WERI-Rb-1 (cell line): ENCODE results near the gene NPFF.
A peak's percentile ranks its signal among the peaks of the same experiment; 100 is the strongest.

ENCODE experiments used
- DNase-seq: peaks from one replicate; pipeline ENCODE4 v3.0.0-alpha.2; 2020
- H3K27ac ChIP-seq: fragments of 250-450 bp; sonication (Bioruptor Pico); 2 replicates; pipeline ENCODE4 v1.5.1; 2020; ENCODE audit warnings: mild to moderate bottlenecking, moderate library complexity
- H3K27me3 ChIP-seq: fragments of 250-450 bp; sonication (Bioruptor Pico); 2 replicates; pipeline ENCODE4 v1.5.1; 2021; ENCODE audit warnings: mild to moderate bottlenecking, low read depth, moderate library complexity; ENCODE audit not compliant: insufficient read depth, severe bottlenecking
- H3K36me3 ChIP-seq: fragments of 250-450 bp; sonication (Bioruptor Pico); 2 replicates; pipeline ENCODE4 v1.5.1; 2020; ENCODE audit warnings: mild to moderate bottlenecking, moderate library complexity
- H3K4me3 ChIP-seq: 2 replicates; pipeline ENCODE4 v1.5.1; 2011; ENCODE audit warnings: low read depth, mild to moderate bottlenecking, control low read depth, low read length
- H3K9me3 ChIP-seq: fragments of 250-450 bp; sonication (Bioruptor Pico); 2 replicates; pipeline ENCODE4 v1.5.1; 2021; ENCODE audit warnings: mild to moderate bottlenecking, moderate library complexity; ENCODE audit not compliant: severe bottlenecking
- TF ChIP-seq, protein P1 (sequence below): IDR thresholded peaks from 2 replicates; pipeline ENCODE4 v1.5.1; 2011; ENCODE audit warnings: low read depth, mild to moderate bottlenecking, control low read depth, inconsistent platforms, low read length

Gene NPFF

GRCh38 chr12:53479331-53479730 lies 28.0 kb downstream of the NPFF start:
- H3K9me3 ChIP-seq = no peaks in the 10 kb centered on the region
- DNase-seq = no peak

GRCh38 chr12:53478865-53479264 lies 28.4 kb downstream of the NPFF start:
- no peaks in the 10 kb centered on the region for H3K9me3 ChIP-seq
- no peak overlapping the region for H3K4me3 ChIP-seq
- peak overlapping the region; percentile 4; the same call in 1 of the 2 replicates for H3K27ac ChIP-seq
- DNase-seq = no peak
- peaks cover 95% of the 10 kb centered on the region for H3K36me3 ChIP-seq
- TF ChIP-seq, protein P1, sequence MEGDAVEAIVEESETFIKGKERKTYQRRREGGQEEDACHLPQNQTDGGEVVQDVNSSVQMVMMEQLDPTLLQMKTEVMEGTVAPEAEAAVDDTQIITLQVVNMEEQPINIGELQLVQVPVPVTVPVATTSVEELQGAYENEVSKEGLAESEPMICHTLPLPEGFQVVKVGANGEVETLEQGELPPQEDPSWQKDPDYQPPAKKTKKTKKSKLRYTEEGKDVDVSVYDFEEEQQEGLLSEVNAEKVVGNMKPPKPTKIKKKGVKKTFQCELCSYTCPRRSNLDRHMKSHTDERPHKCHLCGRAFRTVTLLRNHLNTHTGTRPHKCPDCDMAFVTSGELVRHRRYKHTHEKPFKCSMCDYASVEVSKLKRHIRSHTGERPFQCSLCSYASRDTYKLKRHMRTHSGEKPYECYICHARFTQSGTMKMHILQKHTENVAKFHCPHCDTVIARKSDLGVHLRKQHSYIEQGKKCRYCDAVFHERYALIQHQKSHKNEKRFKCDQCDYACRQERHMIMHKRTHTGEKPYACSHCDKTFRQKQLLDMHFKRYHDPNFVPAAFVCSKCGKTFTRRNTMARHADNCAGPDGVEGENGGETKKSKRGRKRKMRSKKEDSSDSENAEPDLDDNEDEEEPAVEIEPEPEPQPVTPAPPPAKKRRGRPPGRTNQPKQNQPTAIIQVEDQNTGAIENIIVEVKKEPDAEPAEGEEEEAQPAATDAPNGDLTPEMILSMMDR = no peak
- no peaks in the 10 kb centered on the region for H3K27me3 ChIP-seq

More at GRCh38 chr12:53479331-53479730, 28.0 kb downstream of the NPFF start:
- TF ChIP-seq, protein P1 = no peak
- H3K4me3 ChIP-seq = no peak overlapping the region
- H3K27ac ChIP-seq = peak overlapping the region; percentile 4; the same call in 1 of the 2 replicates
- no peaks in the 10 kb centered on the region for H3K27me3 ChIP-seq
- peaks cover 95% of the 10 kb centered on the region for H3K36me3 ChIP-seq

DNA sequence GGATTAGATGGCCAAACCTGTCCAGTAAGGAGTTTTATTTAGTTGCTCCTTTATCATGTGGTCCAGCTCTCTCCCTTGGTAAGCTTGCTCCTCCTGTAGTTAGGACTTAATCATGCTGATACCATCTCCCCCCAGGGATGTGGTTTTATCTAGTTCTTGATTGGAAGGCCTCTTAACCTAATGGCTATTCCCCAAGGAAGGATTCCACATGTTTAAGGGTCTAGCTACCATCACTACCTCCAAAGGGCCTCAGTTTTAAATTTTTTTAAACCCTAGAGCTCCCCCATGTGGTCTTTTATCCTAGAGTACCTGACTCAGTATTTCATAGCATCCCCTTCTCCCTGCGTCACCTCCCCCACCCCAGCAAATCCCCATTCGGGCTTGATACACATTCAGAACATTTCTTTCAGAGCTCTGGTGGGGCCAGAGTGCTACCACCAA lies 30.5 kb downstream of the NPFF start:
- Histone ChIP-seq H3K27me3 (no peaks in the 10 kb centered on the region), H3K4me3 (no peak overlapping the region), H3K9me3 (no peaks in the 10 kb centered on the region), H3K27ac (no peak overlapping the region), H3K36me3 (peaks cover 95% of the 10 kb centered on the region)
- TF ChIP-seq, protein P1 = peak; percentile 13; the same call in 1 of the 2 replicates
- no peak for DNase-seq

GRCh38 chr12:53474819-53475218 lies 32.5 kb downstream of the NPFF start:
- no peak for DNase-seq
- TF ChIP-seq, protein P1 = no peak
- H3K36me3 ChIP-seq = peaks cover 93% of the 10 kb centered on the region
- H3K4me3 ChIP-seq = no peak overlapping the region
- H3K9me3 ChIP-seq = no peaks in the 10 kb centered on the region
- H3K27me3 ChIP-seq = no peaks in the 10 kb centered on the region
- H3K27ac ChIP-seq = no peak overlapping the region

DNA sequence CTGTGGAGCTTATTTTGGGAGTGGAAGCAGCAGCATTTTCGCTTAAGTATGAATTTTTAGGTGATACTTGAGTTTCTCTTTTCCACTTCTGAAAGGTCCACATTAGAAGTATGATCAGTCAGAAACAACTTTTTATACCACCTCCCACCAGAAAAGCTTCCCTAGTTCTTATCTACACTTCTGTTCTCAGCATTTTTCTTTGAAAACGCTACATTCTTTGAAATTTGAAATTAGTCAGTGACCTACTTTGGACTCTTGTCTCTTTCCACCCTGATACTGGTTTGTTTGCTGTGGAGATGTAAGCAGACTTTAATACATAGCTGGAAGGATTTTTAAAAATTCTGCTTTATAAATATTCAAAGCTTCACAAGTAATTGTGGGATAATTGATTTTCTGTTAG lies 33.2 kb downstream of the NPFF start:
- H3K27ac ChIP-seq = no peak overlapping the region
- DNase-seq = no peak

More for the DNA sequence above, 33.2 kb downstream of the NPFF start:
- Histone ChIP-seq H3K36me3 (peaks cover 95% of the 10 kb centered on the region), H3K9me3 (no peaks in the 10 kb centered on the region), H3K4me3 (no peak overlapping the region), H3K27me3 (no peaks in the 10 kb centered on the region)
- TF ChIP-seq, protein P1 = no peak
